CD1c-positive myeloid dendritic cell (primary cell): Measurements from ENCODE around the gene KCNAB2.
"Not testable (repeated sequence)": the region's sequence is repeated elsewhere in the genome, so short reads cannot be mapped to it uniquely, and the experiment has no call there.

Source experiments
- DNase-seq: peaks from one replicate; pipeline ENCODE4 v3.0.0-alpha.2; 2016; ENCODE audit errors: extremely low spot score

The KCNAB2 gene

GRCh38 chr1:6010554-6010953 is 35.1 kb upstream of the KCNAB2 start:
- DNase-seq = no peak

- DNase-seq = no peak
Observed at GRCh38 chr1:6011161-6011945, 34.3 kb upstream of the KCNAB2 start.

DNA sequence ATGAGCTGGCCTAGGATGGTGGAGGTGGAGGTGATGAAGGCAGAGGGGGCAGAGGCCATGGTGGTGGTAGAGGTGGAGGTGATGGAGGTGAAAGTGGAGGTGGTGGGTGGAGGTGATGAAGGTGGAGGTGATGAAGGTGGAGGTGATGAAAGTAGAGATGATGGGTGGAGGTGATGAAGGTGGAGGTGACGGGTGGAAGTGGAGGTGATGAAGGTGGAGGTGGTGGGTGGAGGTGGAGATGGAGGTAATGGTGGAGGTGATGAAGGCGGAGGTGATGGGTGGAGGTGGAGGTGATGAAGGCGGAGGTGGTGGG is 33.8 kb upstream of the KCNAB2 start:
- no peak for DNase-seq

DNA sequence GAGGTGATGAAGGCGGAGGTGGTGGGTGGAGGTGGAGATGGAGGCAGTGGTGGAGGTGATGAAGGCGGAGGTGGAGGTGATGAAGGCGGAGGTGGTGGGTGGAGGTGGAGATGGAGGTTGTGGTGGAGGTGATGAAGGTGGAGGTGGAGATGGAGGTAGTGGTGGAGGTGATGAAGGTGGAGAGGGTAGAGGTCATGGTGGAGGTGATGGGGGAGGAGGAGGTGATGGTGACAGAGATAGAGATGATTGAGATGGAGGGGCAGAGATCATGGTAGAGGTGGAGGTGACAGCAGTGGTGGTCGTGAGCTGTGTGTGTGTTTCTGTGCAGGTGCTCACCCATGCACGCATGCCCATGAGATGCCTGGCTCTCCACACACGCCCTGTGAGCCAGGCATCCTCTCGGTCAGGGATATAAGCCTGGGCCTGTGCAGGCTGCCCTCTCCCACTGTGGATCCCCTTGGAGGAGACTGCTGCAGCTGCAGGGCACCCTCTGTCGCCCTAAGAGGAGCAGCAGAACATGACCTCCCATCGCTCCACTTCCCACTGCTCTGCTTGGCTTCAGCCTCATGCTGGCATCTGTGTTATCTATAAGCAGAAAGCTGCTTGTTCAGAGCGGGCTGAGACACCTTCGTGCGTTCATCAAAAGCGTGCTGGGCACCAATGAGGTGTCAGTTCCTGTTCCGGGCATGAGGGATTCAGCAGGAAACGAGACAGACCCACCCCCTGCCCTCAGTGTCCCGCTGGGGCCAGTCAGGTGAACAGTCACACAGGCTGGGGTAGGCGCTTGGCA is 33.0 kb upstream of the KCNAB2 start:
- no peak for DNase-seq

DNA sequence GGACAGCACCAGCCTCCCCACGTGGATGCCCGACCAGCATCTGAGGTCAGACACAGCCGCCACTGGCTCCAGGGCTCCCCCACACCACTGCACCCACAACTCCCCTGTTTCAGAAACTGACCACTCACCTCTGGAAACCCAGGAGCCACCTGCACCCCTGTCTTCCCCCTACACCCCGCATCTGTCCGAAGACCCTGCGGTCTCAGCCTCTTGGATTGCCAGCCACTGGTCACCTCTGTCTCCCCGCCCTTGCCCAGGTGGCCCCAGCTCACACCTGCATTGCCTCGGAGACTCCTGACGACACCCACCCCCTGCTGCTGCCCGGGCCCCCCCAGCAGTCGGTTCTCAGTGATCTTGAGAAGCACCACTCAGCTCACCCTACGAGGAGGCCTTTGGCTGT is 32.2 kb upstream of the KCNAB2 start:
- DNase-seq = no peak

DNA sequence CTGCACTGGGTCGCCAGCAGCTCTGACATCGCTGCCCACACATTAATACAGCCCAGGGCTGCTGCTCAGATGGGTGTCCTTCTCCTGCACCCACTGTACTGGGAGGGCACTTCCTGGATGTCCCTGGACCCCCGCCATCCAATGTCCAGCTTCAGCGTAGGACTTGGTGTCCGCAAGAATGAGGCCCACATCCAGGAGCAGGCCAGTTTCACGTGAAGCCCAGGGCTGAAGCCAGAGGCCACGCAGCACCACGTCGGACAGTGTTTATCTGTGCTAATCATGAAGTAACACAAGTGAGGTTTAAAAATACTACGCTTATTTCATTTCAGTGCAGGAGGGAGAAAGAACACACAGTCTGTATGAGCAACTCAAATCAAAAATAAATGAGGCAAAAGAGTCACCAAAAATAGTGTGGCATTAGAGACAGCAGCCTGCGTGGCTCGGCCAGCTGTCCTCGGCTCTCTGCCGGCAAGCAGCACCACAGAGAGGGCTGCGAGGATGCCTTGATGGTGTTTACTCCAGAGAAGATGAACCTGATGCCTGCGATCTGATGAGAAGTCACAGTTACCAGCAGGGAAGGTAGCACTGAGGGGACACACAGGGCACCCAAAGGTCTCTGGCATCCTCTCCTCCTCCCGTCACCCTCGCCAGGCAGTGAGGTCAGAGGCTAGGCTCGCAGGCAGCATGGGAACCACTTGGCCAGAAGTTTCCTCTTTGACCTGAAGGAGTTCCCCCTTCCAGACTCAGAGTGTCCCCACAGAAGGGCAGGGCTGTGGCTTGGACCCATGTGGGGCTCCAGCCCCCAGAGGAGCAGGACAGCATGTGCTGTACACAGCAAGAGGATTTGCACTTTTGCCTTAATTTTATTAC is 31.3 kb upstream of the KCNAB2 start:
- DNase-seq = peak; percentile 57

- no peak for DNase-seq
Observed at GRCh38 chr1:6016191-6016865, 29.4 kb upstream of the KCNAB2 start.

- not testable (repeated sequence) for DNase-seq
Observed at GRCh38 chr1:6017654-6018053, 28.0 kb upstream of the KCNAB2 start.

DNA sequence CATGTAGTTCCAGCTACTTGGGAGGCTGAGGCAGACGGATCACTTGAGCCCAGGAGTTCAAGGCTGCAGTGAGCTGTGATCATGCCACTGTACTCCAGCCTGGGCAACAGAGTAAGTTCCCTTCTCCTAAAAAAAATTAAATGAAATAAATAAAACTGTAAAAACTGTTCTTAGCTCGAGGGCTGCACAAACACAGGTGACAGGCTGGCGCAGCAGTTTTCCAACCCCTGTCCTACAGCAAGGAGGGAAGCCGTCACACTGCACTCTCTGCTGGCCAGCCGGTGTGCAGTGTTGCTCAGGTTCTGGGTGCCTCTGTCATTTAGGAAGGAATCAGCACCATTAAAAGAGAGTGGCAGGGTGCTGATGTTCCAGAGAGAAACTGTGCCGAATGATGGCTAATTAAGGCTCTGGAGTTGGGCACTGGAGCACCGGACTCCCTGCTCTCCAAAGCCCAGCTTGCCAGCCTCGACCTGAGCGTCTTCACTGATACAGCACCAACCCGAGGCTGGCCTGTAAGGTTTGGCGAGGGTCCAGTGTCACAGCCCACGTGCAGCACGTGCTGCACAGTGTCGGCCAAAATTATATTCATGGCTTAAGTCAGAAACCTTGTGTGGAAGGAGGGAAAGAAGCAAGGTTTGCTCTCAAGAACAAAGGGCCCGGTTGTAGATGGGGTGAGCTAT is 26.4 kb upstream of the KCNAB2 start:
- no peak for DNase-seq

DNA sequence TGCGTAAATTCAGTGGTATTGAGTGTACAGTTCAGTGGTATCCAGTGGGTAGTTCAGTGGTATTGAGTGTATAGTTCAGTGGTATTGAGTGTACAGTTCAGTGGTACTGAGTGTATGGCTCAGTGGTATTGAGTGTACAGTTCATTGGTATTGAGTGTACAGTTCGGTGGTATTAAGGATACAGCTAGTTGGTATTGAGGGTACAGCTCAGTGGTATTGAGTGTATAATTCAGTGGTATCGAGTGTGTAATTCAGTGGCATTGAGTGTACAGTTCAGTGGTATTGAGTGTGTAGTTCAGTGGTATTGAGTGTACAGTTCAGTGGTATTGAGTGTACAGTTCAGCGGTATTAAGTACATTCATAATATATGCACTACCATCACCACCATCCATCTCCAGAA is 23.5 kb upstream of the KCNAB2 start:
- no peak for DNase-seq

GRCh38 chr1:6023346-6023745 is 22.3 kb upstream of the KCNAB2 start:
- no peak for DNase-seq

GRCh38 chr1:6024376-6024775 is 21.3 kb upstream of the KCNAB2 start:
- DNase-seq = no peak

DNA sequence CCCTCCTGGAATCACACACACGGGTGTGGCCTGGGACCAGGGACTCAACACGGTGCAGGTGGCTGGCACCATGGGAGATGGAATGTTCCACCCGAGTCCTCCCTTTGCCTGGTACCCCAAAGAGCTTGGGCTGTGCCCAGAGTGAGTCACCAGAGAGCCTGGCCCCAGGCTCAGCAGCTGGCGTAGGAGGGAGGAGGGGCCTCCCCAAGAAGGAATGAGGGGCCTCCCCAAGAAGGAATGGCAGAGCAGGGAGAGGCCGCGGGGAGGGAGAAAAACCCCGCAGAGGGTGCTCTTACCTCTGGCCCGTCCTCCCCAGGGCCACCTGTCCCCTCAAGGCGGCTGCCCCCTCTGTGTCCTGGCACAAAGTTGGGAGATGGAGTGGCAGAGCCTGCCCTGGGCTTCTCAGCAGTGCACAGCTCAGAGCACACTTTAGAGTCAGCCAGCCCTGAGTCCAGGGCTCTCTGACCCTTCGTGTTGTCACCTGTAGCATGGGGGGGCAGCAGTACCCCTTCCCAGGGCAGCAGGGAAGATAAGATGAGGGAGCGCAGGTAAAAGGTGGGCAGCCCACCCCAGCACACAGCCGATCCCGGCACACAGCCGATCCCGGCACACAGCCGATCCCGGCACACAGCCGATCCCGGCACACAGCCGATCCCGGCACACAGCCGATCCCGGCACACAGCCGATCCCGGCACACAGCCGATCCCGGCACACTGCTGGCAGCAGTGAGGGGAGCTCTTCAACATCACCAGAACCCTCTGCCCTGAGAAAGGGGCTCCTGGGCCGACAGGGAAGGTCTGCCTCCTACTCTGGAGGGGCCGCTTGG is 20.2 kb upstream of the KCNAB2 start:
- peak; percentile 57 for DNase-seq

DNA sequence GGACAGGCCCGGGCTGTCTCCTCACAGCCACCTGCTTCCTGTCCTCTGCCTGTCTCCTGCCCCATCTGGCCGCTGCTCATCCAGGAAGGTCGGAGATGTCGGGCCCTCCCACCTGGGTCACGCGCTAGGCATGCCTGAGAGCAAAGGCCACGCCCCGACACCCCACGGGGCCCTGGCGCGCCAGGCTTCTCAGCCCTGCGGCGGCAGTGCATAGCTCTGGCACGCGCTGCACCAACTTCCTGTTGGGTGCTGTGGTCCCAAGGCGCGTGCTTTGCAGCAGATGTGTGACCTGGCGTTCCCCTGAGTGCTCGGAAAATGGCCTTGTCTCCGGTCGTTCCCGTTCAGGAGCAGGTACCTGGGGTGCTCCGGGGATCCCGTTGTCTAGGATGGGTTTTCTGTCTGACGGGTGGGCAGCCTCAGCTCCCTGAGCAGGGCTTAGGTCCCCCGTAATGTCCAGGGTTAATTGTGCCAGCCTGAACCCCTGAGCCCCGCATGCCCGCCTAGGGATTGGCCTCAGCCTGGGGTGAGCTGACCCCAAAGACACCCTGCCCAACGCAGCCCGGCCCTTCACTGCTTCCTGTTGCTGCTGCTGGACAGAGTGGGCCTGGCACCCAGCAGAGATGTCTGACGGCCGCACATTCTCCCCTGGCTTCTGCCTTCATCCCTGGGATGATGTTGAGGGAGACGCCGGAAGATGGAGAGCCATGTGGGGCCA is 19.4 kb upstream of the KCNAB2 start:
- peak; percentile 98 for DNase-seq

- peak; percentile 45 for DNase-seq
Observed at GRCh38 chr1:6027591-6027990, 18.1 kb upstream of the KCNAB2 start.

DNA sequence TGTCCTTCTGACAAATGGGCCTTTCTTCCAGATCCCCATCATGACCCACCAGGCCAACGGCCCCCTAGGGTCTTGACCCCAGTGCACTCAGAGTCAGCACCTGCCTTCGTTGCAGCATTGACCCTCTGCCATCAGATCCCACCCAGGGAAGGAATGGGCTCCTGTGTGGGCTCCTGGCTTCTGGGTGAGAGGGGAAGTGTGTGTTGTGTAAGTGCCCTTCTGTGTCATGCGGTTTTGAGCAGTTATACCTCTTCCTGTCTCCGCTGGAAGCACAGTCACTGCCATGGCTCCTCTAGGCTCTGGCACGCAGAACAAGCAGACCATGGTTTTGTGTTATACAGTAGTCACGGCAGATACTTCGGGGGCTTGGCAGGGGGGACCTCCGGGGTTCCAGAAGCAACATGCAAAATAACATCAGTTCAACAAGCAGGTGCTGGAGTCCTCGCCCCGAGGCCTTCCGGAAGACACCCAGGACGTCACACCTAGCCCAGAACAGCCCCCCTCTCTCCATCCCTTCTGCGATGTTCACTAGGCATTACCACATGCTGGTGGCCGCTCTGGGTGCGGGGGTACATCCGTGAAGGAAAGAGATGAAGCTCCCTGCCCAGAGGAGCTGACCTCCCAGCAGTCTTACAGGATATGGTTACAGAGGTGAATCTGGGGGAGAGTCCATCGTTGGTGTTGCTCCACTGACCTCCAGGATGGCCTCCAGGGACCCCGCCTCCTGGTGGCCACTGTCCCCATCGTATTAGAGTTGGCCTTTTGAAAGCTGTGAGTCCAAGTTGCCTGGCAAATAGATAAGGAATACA is 17.4 kb upstream of the KCNAB2 start:
- DNase-seq = peak; percentile 91

- no peak for DNase-seq
Observed at GRCh38 chr1:6029351-6029750, 16.3 kb upstream of the KCNAB2 start.

GRCh38 chr1:6030132-6030531 is 15.6 kb upstream of the KCNAB2 start:
- DNase-seq = no peak
